Ishikawa (cell line): Measurements from ENCODE around the gene PPP4C.

Experiments used
- CEBPB ChIP-seq: IDR thresholded peaks from 2 replicates; pipeline ENCODE4 v1.6.1; 2012
- FOXM1 ChIP-seq: IDR thresholded peaks from 2 replicates; pipeline ENCODE4 v1.6.1; 2012; ENCODE audit warnings: low read depth, borderline replicate concordance
- RAD21 ChIP-seq: IDR thresholded peaks from 2 replicates; pipeline ENCODE4 v1.6.1; 2012; ENCODE audit warnings: low read depth
- TF ChIP-seq, protein P1 (sequence below): IDR thresholded peaks from 2 replicates; pipeline ENCODE4 v1.6.1; 2012
- TF ChIP-seq, protein P2 (sequence below): IDR thresholded peaks from 2 replicates; pipeline ENCODE4 v1.6.1; 2012; ENCODE audit warnings: low read depth, mild to moderate bottlenecking

DNA sequence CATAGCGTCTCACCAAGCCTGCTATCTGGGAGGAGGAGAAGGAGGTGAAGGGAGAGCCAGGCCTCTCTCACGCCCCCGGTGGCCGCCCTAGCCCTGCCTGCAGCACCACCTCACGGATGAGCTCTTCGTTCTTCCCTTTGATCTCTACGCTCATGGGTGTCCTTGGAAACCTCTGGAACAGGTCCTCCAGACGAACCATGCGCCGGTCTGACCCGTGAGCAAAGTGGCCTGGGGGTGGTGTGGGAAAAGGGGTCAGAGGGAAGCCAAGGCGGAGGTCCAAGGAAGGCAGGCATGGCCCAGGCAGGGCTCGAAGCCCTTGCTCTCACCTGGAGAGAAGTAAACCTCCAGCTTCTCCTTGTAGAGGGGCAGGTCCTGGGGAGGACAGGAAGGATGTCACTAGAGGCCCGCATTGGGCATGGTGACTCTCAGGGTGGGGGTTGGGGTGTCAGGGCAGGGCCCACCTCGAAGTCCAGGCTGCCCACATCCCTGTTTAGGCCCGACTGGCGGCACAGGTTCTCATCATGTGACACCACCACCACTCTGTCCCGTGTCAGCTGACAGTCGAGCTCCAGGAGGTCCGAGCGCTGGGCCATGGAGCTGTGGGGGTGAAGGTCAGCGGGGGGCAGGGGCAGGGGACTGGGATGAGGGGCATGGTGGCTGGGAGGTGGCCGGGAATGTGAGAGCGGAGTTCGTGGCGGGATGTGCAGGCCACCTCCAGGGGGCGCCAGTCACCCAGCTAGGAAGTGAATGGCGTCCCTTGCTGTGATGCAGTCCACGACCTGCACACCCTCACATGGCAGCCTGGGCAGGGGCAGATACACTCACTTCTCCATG, 36.6 kb downstream of the PPP4C start:
- TF ChIP-seq RAD21 (peak; percentile 76), FOXM1 (no peak), CEBPB (no peak)
- TF ChIP-seq, protein P1, sequence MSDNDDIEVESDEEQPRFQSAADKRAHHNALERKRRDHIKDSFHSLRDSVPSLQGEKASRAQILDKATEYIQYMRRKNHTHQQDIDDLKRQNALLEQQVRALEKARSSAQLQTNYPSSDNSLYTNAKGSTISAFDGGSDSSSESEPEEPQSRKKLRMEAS, result no peak
- TF ChIP-seq, protein P2, sequence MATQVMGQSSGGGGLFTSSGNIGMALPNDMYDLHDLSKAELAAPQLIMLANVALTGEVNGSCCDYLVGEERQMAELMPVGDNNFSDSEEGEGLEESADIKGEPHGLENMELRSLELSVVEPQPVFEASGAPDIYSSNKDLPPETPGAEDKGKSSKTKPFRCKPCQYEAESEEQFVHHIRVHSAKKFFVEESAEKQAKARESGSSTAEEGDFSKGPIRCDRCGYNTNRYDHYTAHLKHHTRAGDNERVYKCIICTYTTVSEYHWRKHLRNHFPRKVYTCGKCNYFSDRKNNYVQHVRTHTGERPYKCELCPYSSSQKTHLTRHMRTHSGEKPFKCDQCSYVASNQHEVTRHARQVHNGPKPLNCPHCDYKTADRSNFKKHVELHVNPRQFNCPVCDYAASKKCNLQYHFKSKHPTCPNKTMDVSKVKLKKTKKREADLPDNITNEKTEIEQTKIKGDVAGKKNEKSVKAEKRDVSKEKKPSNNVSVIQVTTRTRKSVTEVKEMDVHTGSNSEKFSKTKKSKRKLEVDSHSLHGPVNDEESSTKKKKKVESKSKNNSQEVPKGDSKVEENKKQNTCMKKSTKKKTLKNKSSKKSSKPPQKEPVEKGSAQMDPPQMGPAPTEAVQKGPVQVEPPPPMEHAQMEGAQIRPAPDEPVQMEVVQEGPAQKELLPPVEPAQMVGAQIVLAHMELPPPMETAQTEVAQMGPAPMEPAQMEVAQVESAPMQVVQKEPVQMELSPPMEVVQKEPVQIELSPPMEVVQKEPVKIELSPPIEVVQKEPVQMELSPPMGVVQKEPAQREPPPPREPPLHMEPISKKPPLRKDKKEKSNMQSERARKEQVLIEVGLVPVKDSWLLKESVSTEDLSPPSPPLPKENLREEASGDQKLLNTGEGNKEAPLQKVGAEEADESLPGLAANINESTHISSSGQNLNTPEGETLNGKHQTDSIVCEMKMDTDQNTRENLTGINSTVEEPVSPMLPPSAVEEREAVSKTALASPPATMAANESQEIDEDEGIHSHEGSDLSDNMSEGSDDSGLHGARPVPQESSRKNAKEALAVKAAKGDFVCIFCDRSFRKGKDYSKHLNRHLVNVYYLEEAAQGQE, result no peak
